Mucosa of stomach (tissue), 1 donor: Measurements from ENCODE around the gene NOTUM.

Experiments used
- H3K27me3 ChIP-seq: one replicate; pipeline ENCODE4 v1.7.0; 2013; ENCODE audit warnings: mild to moderate bottlenecking, low read length; ENCODE audit not compliant: control insufficient read depth, insufficient read depth
- H3K36me3 ChIP-seq: one replicate; pipeline ENCODE4 v1.7.0; 2013; ENCODE audit warnings: low read length; ENCODE audit not compliant: control insufficient read depth, insufficient read depth
- H3K4me1 ChIP-seq: one replicate; pipeline ENCODE4 v1.7.0; 2013; ENCODE audit warnings: mild to moderate bottlenecking, low read length; ENCODE audit not compliant: control insufficient read depth, insufficient read depth
- H3K4me3 ChIP-seq: one replicate; pipeline ENCODE4 v1.7.0; 2013; ENCODE audit warnings: low read length
- H3K9ac ChIP-seq: one replicate; pipeline ENCODE4 v1.7.0; 2013; ENCODE audit warnings: mild to moderate bottlenecking, low read length, moderate library complexity
- H3K9me3 ChIP-seq: one replicate; pipeline ENCODE4 v1.7.0; 2013; ENCODE audit warnings: mild to moderate bottlenecking, low read length, moderate library complexity; ENCODE audit not compliant: control insufficient read depth
- donor health status: Pancreatic carcinoma.

The NOTUM gene

DNA sequence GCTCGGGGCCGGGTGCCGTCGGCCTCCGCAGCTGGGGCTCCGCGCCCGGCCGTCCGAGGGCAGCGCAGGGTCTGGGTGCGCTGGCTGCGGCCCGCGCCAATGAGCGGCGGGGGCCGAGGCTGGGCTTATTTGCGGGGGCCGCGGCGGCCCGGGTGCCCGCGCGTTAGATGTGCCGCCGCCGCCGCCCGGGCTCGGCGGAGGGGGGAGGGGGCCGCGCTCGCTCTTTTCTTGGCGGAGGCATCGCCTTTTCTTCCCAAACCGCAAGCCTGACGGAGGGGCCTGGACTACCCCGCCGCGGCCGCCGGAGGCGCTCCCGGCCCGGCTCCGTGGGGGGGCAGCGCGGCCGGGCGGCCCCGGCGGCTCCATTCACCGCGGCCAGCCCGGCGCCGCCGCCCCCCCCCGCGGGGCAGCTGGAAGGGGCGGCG, at the start of gene NOTUM:
NOTUM (minus strand) TSS at position 101 of the 425 bp plus-strand sequence. CDS start 278 bp downstream, outside the sequence.
- Histone ChIP-seq H3K4me1 (peaks cover 6% of the 10 kb centered on the region), H3K27me3 (peaks cover 64% of the 10 kb centered on the region), H3K36me3 (no peaks in the 10 kb centered on the region), H3K4me3 (no peak within 1 kb of the TSS), H3K9me3 (no peaks in the 10 kb centered on the region), H3K9ac (no peak within 1 kb of the TSS)

DNA sequence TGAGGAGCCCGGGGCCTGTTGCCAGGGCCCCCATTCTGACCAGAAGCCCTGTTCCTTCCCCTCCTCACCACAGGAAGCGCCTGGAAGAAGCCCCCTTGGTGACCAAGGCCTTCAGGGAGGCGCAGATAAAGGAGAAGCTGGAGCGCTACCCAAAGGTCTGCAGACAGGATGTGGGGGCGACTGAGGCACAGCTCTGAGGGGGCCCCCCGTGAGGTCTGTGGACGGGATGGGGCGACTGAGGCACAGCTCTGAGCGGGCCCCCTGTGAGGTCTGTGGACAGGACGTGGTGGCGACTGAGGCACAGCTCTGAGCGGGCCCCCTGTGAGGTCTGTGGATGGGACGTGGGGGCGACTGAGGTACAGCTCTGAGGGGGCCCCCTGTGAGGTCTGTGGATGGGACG, 48.4 kb upstream of the NOTUM start:
- Histone ChIP-seq H3K9me3 (no peaks in the 10 kb centered on the region), H3K4me3 (no peak overlapping the region), H3K4me1 (no peaks in the 10 kb centered on the region), H3K27me3 (no peaks in the 10 kb centered on the region), H3K9ac (no peak overlapping the region), H3K36me3 (no peaks in the 10 kb centered on the region)

DNA sequence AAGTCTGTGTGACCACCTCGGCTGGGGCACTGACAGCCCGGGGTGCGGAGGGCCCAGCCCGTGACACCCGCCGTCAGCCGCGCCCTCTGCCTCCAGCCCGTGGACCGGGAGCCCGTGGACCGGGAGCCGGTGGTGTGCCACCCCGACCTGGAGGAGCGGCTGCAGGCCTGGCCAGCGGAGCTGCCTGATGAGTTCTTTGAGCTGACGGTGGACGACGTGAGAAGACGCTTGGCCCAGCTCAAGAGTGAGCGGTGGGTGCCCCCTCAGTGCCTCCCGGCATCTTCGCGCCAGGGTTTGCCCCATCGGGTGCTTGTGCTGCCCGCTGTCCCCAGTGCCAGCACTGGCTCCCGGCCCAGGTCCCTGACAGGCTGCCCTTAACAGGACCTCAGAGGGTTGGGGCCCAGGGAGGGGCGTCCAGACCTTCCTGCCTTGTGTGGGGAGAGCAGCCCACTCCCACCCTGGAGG, 48.0 kb upstream of the NOTUM start:
- Histone ChIP-seq H3K27me3 (no peaks in the 10 kb centered on the region), H3K4me3 (no peak overlapping the region), H3K4me1 (no peaks in the 10 kb centered on the region), H3K9ac (no peak overlapping the region), H3K9me3 (no peaks in the 10 kb centered on the region), H3K36me3 (no peaks in the 10 kb centered on the region)

DNA sequence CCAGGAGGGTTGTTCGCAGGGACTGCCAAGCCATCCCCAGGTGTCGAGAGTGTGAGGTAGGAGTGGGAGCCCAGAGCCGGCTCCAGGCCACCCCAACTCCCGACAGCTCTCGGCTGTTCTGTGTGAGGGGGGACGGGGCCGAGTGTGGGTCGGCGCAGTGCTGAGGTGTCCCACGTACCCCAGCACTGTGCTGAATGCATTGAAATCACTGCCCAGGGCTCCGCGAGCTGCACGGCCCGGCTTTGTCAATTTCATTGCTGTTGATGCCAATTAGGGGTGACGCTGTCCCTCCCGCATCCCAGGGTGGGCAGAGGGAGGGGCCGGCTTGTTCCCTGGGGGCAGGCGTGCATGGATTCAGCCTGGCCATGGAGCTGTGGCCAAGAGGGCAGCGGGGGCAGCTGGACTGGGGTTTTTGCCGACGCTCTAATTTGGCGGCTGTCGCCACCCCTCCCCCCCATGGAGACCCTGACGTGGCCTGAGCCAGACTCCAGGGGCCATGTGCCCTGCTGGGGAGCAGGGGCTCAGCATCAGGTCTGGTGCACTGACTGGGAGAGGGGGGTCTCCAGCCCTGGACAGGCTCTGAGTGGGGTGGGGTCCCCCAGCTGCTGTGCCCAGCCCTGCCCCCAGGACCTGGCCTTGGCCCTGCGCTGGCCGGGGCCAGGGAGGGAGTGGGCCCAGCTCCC, 47.4 kb upstream of the NOTUM start:
- Histone ChIP-seq H3K4me3 (no peak overlapping the region), H3K36me3 (no peaks in the 10 kb centered on the region), H3K9ac (no peak overlapping the region), H3K27me3 (no peaks in the 10 kb centered on the region), H3K4me1 (peaks cover 2% of the 10 kb centered on the region), H3K9me3 (no peaks in the 10 kb centered on the region)

DNA sequence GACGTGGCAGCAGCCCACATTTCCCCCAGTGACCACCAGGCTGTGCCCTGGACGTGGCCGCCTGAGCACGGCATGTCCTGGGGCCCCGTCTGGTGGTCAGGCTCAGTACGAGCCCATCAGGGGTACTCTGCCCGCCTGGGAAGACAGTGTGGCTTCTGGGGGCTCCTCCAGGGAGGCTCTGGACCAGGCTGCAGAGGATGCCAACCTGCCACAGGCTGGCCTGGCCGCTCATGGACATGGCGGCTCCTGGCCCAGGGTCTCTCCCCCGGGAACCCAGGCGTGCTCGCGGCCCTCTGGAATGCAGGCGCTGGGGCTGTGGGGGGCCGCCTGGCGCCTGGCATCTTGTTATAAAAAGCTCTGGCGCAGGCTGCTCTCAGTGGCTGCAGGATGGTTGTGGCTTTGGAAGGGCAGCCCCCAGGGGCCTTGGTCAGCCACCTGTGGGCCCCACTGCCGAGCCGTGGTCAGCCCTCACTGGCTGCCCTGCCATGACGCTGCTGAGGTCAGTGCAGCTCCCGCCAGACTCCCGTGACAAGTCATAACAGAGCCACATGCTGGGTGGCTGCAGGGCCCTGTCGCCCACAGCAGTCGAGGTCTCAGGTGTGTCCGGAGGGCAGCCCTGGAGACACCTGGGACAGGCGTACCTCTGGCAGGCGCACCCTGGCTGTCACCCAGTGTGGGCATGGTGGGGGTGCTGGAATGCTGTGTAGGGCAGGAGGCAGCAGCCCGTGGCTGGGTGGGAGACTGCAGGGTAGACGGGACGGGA, 46.7 kb upstream of the NOTUM start:
- Histone ChIP-seq H3K9ac (no peak overlapping the region), H3K9me3 (no peaks in the 10 kb centered on the region), H3K4me3 (no peak overlapping the region), H3K4me1 (peaks cover 4% of the 10 kb centered on the region), H3K27me3 (no peaks in the 10 kb centered on the region), H3K36me3 (no peaks in the 10 kb centered on the region)

DNA sequence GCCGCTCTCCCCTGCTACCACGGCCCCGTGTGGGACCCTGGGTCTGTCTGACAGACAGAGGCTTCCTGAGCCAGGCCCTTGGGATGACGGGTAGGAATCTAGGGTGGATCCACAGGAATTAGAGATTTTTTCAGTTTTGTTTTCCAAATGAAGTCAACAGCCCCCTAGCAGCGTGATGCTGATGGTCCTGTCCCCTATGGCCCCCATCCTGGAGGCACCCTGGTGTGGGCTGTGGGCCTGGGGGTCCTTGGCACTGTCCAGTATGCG, 46.2 kb upstream of the NOTUM start:
- H3K4me3 ChIP-seq = no peak overlapping the region
- H3K9me3 ChIP-seq = no peaks in the 10 kb centered on the region
- no peak overlapping the region for H3K9ac ChIP-seq
- H3K36me3 ChIP-seq = no peaks in the 10 kb centered on the region
- H3K27me3 ChIP-seq = no peaks in the 10 kb centered on the region
- H3K4me1 ChIP-seq = peaks cover 4% of the 10 kb centered on the region

DNA sequence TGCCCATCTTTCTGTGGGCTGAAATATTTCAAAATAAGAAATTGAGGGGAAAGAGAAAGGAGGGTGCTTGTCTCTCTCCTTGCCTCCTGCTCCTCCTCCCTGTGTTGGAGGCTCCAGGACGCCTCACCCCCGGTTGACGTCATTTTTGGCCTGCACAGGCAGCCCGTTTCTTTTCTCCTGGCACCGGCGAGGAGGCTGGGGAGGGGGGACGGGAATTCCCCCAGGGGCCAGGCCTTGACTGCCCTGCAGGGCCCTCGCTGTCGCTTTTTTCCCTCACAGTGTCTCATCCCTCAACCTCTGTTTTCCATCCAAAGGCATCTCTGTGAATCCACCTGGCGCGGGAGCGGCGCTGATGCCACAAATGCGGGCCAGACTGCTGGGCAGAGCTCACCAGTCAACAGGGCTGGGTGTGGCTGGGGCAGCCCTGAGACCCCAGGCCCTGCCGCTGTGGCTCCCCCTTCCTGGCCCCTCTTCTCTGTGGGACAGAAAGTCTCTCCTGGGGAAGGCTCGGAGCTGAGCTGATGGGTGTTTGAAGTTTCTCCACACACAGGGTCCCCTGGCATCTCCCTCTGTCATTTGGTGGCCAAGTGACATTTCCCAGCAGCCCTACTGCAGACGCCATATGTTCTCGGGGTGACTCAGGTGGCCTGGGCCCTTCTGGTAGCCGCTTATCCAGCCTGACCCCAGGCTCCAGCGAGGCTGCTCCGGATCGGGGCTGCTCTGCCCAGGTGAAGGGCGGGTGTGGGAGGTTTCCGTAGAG, 45.7 kb upstream of the NOTUM start:
- Histone ChIP-seq H3K4me1 (peaks cover 4% of the 10 kb centered on the region), H3K9ac (no peak overlapping the region), H3K9me3 (no peaks in the 10 kb centered on the region), H3K27me3 (no peaks in the 10 kb centered on the region), H3K4me3 (no peak overlapping the region), H3K36me3 (no peaks in the 10 kb centered on the region)

DNA sequence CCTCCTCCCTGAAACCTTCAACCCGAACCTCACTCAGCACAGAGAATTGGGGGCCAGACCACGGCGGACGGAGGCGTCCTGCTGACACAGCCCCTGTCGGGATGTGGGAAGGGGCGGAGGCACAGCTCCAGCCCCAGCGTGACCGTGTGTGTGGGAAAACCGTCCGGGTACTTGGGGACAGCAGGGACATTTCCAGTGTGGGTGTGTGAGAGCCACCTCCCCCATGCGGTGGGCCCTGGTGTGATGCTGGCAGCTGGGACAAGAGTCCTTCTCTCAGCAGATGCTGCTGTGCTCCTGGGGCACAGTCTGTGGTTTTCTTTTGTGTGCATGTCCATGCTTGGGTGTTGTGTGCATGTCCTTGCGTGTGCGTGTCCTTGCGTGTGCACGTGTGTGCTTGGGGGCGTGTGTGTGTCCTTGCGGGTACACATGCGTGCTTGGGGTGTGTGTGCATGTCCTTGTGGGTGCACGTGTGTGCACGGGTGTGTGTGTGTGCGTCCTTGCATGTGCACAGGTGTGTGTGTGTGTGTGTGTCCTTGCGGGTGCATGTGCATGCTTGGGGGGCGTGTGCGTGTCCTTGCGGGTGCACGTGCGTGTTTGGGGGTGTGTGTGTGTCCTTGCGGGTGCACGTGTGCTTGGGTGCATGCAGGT, 44.8 kb upstream of the NOTUM start:
- Histone ChIP-seq H3K4me3 (no peak overlapping the region), H3K36me3 (no peaks in the 10 kb centered on the region), H3K9me3 (no peaks in the 10 kb centered on the region), H3K4me1 (peaks cover 8% of the 10 kb centered on the region), H3K9ac (no peak overlapping the region), H3K27me3 (no peaks in the 10 kb centered on the region)

DNA sequence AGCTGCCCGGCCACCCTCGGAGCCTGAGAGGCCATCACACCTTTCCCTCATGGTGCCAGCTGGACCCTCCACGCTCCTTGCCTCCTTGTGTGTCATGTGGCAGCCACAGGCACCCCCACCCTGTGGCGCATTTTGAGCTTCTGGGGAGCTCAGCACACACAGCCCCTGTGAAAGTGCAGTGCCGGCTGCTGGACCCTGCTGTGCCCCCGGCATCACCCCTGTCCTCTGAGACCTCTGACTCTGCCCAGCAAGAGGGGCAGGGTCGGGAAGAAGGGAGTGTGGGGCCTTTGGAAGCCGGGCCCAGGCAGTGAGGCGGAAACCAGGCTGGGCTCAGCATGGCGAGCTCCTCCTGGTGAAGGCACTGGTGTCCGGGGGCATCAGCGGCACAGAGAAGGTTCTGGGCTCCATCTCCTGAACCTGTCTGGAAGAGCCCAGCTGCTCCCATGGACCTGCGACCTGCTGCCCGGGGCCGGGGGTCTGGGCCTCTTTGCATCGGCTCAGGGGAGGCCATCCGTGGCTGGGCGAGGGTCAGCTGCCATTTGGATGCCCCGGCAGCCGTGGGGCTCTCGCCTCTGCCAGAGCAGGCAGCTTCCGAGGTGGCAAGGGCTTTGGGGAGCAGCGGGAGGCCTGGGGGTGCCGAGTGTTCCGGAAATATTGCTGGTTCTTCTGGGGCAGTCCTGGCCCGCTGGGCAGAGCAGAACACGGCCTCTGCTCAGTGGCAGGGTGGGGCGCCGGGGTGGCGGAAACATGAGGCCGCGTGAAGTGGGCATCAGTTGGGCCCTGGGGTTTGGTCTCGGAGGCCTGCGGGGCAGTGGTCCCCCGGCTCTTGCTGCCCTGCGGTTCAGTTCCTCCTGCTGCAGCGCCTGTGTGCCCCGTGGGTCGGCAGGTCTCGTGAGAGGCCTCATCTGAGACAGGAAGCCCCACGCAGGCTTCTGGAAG, 43.8 kb upstream of the NOTUM start:
- no peak overlapping the region for H3K9ac ChIP-seq
- H3K27me3 ChIP-seq = no peaks in the 10 kb centered on the region
- H3K4me1 ChIP-seq = peaks cover 15% of the 10 kb centered on the region
- H3K9me3 ChIP-seq = no peaks in the 10 kb centered on the region
- H3K36me3 ChIP-seq = no peaks in the 10 kb centered on the region
- H3K4me3 ChIP-seq = no peak overlapping the region

DNA sequence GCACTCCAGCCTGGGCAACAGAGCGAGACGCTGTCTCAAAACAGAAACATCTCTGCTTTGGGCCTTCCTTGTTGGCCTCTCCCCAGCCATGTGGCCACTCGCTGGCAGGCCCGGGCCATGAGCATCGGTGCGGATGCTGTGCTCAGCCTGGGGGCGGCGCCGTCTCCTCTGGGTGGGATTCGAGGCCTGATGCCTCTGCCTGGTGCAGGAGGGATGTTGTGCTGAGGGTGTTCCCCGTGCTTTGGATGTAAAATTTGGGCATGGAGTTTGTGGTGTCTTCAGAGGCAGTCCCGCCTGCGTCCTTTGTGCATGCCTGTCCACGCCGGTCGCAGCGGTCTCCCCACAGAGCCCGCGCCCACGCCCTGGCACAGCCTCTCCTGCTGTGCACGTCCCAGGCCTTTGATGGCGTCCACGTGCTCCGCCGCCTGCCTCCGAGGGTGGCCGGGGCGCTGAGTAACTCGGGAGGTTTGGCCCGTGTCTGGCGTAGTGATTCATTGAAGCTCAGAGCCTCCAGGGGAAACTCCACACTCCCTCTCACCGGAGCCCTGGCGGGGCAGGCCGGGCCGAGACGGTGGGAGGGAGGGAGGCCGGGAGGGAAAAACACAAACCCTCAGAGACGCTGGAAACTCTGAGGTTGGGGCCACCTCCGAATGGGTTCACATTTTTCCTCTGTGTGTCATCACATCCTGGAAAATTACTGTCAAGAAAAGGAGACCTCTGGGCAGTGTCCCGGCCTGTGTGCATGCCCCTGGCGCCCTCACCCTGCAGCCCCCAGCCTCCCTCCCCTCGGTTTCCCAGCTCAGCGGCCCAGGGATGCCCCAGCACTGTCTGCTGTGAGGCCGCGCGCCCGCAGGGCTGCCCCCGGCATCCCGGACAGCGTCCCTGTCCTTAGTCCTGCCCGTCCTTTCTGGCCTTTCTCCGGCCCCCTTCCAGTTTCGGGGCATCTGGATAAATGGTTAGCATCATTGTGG, 42.7 kb upstream of the NOTUM start:
- Histone ChIP-seq H3K4me1 (peaks cover 17% of the 10 kb centered on the region), H3K36me3 (no peaks in the 10 kb centered on the region), H3K9me3 (no peaks in the 10 kb centered on the region), H3K27me3 (no peaks in the 10 kb centered on the region), H3K4me3 (no peak overlapping the region), H3K9ac (no peak overlapping the region)
